BE2C (cell line): ENCODE data around the gene PLPPR1.

Experiments
- DNase-seq: peaks from one replicate; pipeline ENCODE4 v3.0.0-alpha.2; 2020
- H3K27me3 ChIP-seq: fragments of 250-450 bp; sonication (Bioruptor Pico); 2 replicates; pipeline ENCODE4 v1.5.1; 2020; ENCODE audit warnings: mild to moderate bottlenecking
- H3K36me3 ChIP-seq: fragments of 250-450 bp; sonication (Bioruptor Pico); 2 replicates; pipeline ENCODE4 v1.5.1; 2020; ENCODE audit warnings: mild to moderate bottlenecking
- H3K4me1 ChIP-seq: fragments of 250-450 bp; sonication (Bioruptor Pico); 2 replicates; pipeline ENCODE4 v1.5.1; 2020
- H3K4me3 ChIP-seq: 2 replicates; pipeline ENCODE4 v1.5.1; 2011; ENCODE audit warnings: low read depth, low read length
- H3K9me3 ChIP-seq: fragments of 250-450 bp; sonication (Bioruptor Pico); 2 replicates; pipeline ENCODE4 v1.5.1; 2020
- CTCF ChIP-seq: IDR thresholded peaks from 2 replicates; pipeline ENCODE4 v1.5.1; 2012; ENCODE audit warnings: mild to moderate bottlenecking, low read depth, low read length

PLPPR1 gene

GRCh38 chr9:101312661-101313060, 284.1 kb downstream of the PLPPR1 start:
- peaks cover 3% of the 10 kb centered on the region; the same call in 1 of the 2 replicates for H3K27me3 ChIP-seq
- DNase-seq: no peak
- no peaks in the 10 kb centered on the region for H3K36me3 ChIP-seq
- H3K4me1 ChIP-seq: no peaks in the 10 kb centered on the region
- H3K9me3 ChIP-seq: no peaks in the 10 kb centered on the region
- TF ChIP-seq CTCF: no peak
- no peak overlapping the region for H3K4me3 ChIP-seq

DNA sequence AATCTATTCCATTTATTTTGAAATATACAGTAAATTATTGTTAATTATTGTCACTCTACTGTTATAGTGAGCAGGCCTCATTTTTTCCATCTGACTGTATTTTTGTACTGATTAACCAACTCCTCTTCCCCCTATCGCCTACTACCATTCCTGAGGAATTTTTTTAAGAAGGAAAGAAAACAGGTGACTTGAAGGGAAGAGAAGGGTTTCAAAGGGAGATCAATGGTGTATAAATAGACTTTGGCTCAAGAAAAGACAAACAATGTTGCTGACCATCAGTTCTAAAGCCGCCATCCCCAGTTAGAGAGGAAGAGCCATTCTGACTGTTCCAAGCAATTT, 286.6 kb downstream of the PLPPR1 start:
- TF ChIP-seq CTCF: no peak
- no peaks in the 10 kb centered on the region for H3K4me1 ChIP-seq
- H3K4me3 ChIP-seq: no peak overlapping the region
- DNase-seq: no peak
- no peaks in the 10 kb centered on the region for H3K9me3 ChIP-seq
- no peaks in the 10 kb centered on the region for H3K27me3 ChIP-seq
- H3K36me3 ChIP-seq: no peaks in the 10 kb centered on the region

- Histone ChIP-seq H3K4me3 (no peak overlapping the region), H3K4me1 (no peaks in the 10 kb centered on the region), H3K36me3 (no peaks in the 10 kb centered on the region), H3K9me3 (no peaks in the 10 kb centered on the region), H3K27me3 (no peaks in the 10 kb centered on the region)
- DNase-seq: no peak
- no peak for TF ChIP-seq CTCF
These were observed 289.2 kb downstream of the PLPPR1 start for GRCh38 chr9:101317735-101318134.

DNA sequence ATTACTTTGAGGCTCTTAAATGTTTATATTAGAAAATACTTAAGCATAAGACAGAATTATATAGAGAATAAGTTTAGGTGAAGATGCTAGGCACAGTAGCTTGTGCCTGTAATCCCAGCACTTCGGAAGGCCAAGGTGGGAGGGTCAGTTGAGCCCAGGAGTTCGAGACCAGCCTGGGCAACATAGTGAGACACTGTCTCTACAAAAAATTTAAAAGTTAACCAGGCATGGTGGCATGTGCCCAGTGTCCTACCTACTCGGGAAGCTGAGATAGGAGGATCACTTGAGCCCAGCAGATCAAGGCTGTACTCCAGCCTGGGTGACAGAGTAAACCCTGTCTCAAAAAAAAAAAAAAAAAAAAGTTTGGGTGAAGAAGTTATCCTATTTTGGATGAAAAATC, 294.6 kb downstream of the PLPPR1 start:
- Histone ChIP-seq H3K4me3 (no peak overlapping the region), H3K4me1 (no peaks in the 10 kb centered on the region), H3K27me3 (peaks cover 2% of the 10 kb centered on the region; the same call in 1 of the 2 replicates), H3K36me3 (no peaks in the 10 kb centered on the region), H3K9me3 (no peaks in the 10 kb centered on the region)
- no peak for DNase-seq
- TF ChIP-seq CTCF: no peak

- H3K9me3 ChIP-seq: no peaks in the 10 kb centered on the region
- no peak for TF ChIP-seq CTCF
- DNase-seq: no peak
- H3K4me1 ChIP-seq: no peaks in the 10 kb centered on the region
- no peak overlapping the region for H3K4me3 ChIP-seq
- no peaks in the 10 kb centered on the region for H3K36me3 ChIP-seq
- H3K27me3 ChIP-seq: peaks cover 2% of the 10 kb centered on the region; the same call in 1 of the 2 replicates
These were observed 295.8 kb downstream of the PLPPR1 start for GRCh38 chr9:101324245-101324804.

- no peak for TF ChIP-seq CTCF
- Histone ChIP-seq H3K4me3 (no peak overlapping the region), H3K9me3 (no peaks in the 10 kb centered on the region), H3K27me3 (peaks cover 2% of the 10 kb centered on the region; the same call in 1 of the 2 replicates), H3K4me1 (no peaks in the 10 kb centered on the region), H3K36me3 (no peaks in the 10 kb centered on the region)
- no peak for DNase-seq
These were observed 296.5 kb downstream of the PLPPR1 start for GRCh38 chr9:101325053-101325452.
